Measurements from ENCODE around the gene KRT77.
"Not testable (repeated sequence)": the region's sequence is repeated elsewhere in the genome, so short reads cannot be mapped to it uniquely, and the experiment has no call there.

Gene KRT77

DNA sequence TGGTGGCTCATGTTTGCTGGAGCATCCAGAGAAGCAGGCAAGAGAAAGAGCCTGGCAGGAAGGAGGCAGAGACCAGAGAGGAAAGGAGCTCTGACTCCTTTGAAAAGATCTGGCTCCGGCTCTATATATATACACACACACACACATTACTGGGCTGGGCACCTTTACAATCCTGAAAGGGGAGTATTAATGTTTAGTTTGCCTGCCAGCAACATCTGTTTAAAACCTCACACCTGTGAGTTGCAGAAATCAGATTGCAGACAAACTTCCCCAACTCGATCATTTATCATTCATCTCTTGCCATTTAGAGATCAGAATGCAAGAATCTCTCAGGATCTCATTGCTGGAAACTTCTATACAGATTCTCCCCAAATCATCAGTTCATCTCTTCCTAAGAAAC lies at the start of gene KRT77:
TSS of gene KRT77 (minus strand) at position 101 of the 400 bp plus-strand sequence. CDS start at position 11, 90 bp downstream.
- DNase-seq (ENCODE audit: low spot score): no peak

DNA sequence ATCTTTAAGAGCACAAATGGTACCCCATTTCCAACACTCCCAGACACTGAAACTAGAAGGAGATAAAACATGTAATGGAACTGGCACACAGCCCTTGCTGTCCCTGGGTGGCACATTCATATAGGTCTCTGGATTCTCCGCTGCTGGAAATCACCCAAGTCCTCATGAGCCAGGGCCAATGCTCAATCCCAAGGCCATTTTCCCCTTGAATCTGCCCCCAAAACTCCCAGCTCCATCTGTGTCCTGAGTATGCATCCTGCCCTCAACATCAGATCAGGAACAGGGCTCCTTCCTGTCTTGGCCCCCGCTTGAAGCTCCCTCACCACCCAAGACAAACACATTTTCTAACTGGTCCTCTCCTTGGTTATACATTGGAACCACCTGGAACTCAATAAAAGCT lies 49.2 kb upstream of the KRT77 start:
- DNase-seq (ENCODE audit: low spot score): no peak

DNA sequence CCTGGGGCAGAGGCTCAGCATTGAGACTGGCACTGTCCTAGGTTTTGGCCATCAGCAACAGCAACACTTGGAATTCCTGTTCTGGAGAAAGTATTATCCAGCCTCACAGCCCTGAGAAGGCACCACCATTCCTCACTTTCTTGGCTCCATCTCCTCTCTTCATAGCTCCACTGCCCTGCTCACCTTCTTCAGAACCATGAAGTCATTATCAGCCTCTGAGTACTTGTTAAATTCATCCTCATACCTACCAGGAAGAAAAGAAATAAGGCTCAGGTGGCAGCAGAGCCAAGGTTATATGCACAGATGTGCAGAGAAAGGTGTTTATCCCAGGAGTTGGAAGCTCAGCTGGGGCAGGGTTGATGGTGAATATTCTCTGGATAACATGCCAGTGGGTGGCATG lies 48.5 kb upstream of the KRT77 start:
- no peak for DNase-seq (ENCODE audit: low spot score)

DNA sequence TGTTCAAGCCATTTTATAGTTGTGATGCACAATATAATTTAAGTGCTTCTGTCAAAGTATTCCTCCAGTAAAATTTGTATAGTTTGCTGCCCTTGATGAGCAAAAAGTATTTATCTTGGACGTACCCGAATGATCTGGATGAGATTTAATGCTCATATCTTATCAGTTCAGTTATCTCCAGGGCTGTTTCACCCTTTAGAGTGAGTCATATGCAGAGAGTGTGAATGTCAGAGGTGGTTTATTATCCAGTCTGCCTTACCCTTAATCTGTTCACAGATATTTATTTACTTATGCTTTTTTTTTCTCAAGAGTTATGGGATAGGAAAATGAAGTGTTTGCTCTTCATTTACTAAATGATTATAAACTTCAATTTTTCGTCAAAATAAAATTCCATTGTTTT lies 47.2 kb upstream of the KRT77 start:
- not testable (repeated sequence) for DNase-seq (ENCODE audit: low spot score)

DNA sequence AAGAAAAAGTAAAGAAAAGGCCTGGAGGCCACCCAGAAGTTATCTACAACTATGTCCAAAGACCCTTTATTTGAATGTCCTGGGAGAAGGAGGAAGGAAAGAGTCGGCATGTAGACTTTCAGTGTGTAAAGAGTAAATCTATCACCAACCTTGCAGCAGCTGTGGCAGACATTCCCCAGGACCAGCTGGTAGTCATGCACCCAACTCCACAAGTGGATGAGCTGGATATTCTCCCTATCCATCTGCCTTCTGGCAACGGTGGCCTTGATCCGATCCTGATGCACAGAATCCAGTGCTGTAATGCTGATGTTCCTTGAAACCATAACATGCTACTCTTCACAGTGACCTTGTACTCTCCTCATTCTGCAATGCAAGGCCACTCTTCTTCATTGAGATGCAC lies 46.5 kb upstream of the KRT77 start:
- no peak for DNase-seq (ENCODE audit: low spot score)

DNA sequence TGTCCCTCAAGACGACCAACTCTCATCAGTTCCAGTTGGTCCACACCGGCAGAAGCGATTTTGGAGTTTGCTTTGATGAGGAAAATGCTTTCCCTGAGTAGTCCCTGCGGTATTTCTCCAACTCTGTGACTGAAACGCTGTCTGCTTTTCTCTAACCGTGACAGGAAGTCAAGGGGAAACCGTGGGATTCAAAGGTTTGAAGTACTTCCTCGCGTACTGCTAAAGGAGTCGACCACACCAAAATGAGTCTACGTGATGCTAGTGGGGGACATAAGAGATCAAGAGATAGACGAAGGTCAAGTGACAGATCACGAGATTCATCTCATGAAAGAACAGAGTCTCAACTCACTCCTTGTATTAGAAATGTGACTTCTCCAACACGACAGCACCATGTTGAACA lies 45.3 kb upstream of the KRT77 start:
- DNase-seq (ENCODE audit: low spot score): no peak

DNA sequence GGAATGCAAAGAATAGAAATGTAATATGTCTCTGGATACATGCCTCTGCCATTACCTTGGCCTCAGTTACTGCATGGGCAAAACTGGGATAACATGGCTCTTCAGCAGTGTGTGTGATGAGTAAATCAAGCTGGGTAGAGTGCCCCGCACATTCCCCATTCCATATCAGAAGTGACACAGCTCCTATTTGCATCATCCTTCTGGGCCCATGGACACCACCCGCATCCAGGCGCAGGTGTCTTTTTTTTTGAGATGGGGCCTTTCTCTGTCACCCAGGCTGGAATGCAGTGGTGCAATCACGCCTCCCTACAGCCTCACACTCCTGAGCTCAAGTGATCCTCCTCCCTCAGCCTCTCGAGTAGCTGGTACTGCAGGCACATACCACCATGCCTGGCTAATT lies 42.2 kb upstream of the KRT77 start:
- DNase-seq (ENCODE audit: low spot score): no peak

DNA sequence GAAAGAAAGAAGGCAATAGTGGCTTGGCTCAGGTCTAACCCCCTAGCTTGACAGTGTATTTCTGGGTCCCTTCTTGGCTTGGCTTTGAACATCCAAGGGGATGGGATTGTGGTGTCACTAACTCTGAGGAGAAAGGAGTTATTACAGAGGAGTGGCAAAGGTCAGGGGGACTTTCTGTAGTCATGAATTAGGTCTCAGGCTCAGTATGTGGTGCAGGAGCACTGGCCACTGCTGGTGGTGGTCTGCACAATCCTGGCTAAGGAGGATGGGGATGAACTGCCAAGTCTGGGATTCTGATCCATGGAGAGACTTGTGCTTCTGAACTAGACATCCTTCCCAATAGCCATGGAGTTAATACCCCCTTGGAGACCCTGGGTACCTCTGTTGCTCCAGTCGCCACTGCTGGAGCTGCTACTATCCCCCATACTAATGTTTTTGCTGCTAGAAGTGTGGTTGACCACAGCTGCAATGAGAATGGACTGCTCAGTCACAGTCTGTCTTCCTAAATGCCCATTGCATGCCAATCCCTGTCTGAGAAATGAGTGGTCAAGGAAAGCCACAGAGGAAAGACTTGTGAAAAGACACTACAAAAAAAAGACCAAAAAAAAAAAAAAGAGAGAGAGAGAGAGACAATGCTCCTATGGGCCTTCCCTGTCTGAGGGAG lies 41.3 kb upstream of the KRT77 start:
- DNase-seq (ENCODE audit: low spot score): no peak

DNA sequence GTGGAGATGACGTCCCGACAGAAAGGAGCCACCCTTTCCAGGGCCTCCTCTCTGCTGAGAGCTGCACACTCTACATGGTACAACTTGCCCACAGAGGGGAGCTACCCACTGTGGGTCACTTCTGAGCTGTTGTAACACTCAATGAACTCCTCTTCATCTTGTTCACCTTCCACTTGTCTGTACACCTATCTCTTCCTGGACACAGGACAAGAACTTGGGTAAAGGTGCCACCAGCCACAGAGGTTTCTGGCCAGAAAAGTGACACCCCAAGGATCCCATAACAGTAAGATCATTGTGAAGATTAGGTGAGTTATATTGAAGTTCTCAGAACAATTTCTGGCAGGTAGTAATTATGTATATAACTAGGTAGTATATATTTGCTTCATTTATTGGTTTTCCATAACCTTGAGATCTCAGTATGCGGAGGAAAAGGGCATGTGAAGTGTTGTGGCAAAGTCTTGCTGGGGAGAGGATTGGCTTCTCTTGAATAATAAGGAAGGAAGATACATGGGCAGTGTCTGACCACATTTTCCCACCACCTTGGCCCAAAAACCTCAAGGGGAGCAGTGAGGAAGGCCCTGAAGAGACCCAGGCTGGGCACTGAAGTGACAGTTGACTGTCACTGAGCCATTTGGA lies 39.6 kb upstream of the KRT77 start:
- no peak for DNase-seq (ENCODE audit: low spot score)

DNA sequence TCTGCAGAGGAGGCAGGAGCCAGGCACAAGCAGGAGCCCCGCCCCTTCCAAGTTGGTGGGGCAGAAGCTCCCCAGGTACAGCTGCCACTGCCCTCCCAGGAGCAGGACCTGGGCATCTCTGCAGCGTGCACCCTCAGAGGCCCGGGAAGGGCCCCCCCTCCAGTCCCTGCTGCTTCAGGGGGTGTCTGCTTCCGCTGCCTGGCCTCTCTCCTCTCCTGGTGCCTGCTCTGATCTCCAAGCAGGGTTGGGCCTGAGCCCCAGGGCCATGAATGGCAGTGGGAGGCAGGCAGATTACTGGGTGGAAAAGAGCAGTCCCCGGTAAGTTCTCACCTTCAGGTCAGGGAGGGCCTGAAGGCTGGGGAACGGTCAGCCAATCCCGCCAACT lies 38.9 kb upstream of the KRT77 start:
- no peak for DNase-seq (ENCODE audit: low spot score)

DNA sequence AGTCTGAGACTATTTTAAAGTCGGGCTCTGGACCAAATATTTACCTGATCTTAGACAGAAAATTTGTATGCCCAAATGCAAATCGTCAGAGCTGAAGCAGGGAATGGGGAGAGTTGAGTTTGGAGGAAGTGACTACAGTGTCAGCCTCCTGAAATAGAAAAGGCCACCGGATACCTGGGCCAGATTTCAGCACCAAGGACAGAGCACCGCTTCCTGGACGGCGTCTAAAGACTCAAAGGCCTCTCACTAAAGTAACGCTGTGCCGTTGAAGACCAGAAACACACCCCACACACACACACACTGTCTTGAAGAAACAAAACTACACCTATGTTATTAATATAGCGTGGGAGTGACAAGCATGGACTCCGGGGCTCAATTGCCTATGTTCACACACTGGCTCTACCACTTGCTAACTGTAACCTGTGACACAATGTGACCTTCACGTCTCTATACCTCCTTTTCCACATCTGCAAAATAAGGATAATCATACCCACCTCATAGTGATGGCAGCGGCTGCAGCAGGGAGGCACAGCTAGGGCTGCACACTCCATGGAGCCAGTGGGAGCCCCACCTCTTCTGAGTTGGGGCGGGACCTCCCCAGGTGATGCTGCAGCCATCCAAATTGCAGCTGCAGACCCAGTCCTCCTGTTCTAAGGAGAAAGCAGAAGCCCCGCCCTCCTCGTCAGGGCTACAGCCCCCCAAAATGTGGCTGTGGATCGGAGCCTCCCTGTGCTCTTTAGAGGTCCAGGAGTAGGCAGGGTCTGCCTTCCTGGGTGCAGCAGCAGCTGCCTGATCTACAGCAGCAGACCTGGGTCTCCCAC lies 38.3 kb upstream of the KRT77 start:
- DNase-seq (ENCODE audit: low spot score): peak; percentile 61

DNA sequence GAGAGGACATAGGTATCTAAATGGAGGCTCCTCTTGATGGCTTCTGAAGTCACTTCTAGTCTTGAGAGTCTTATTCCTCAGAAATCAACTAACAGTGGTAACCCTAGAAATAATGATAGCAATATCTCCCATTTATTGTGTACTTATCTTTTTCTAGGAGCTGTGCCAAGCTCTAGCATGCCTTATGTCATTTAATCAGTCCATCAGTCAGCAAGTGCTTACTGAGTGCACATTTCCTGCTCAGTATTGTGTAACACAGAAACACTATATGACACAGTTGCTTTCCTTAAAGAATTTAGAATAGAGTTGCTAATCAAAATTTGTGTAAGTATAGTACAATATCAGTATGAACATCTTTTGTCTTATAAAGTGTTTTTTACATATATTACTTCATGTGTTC lies 37.3 kb upstream of the KRT77 start:
- no peak for DNase-seq (ENCODE audit: low spot score)

DNA sequence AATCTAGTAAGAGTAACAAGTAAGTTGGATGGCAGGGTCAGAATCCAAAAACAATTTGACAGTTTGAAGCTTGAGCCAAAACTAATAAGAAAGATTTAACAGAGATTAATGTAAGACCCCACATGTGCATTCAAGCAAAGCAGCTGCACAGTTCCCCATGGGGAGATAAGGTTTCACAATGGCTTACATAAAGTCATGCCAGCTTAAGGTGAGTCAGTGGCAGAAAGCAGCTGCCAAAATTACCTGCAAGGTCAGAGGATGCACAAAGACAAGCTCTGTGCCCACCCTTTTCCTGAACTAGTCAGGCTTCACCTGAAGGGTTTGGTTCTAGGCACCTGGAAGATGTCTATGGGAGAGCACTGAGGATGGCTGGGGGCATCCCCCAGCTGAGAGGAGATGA lies 36.6 kb upstream of the KRT77 start:
- no peak for DNase-seq (ENCODE audit: low spot score)

DNA sequence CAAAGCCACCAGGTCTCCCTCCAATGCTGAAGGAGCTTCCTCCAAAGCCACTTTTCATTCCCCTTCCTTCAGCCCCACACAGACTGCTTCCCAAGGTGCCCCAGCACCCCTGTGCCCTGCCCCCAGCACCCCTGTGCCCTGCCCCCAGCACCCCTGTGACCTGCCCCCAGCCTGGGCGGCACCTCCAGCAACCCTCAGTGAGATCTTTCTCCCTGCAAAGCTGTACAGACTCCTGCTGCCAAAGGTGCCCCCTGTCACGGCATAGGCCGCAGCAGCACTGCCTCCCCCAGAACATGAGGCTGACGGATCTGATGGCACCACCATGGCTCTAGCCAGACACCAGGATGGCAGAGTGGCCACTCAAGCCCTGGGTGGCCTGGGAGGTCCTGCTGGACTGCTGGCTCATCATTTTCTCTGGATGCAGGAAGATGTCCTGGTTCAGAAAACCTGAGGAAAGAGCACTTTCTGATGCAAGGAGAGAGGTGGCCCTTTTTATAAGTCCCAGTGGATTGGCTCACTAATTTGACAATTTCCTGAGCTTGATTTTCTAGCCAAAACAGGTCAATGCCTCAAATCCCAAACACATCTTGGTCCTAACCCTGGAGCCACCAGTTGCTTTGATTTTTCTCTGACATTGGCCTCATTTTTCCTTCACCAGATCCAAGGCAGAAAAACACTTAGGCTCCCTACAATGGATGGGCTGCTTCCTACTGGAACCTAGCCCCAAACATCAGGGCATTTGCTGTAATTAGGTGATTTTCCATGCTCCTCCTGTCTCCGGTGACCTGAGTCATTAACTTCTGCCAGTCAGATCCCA lies 32.7 kb upstream of the KRT77 start:
- no peak for DNase-seq (ENCODE audit: low spot score)

DNA sequence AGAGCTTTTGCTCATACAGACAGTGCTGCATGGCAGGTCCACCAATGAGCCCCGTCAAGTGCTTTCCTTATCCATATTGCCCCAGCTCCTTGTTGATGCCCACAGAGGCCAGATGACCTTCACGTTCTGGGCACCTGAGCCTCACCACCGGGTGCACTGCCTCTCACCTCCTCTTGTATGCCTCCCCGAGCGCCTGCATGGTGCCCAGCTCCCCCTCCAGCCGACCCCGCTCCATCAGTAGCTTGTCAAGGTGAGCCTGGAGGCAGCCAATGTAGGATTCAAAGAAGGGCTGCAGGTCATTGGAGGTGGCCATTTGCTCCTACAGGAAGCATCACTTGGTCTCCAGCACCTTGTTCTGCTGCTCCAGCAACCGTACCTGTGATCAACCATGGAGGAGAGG lies 31.8 kb upstream of the KRT77 start:
- no peak for DNase-seq (ENCODE audit: low spot score)

DNA sequence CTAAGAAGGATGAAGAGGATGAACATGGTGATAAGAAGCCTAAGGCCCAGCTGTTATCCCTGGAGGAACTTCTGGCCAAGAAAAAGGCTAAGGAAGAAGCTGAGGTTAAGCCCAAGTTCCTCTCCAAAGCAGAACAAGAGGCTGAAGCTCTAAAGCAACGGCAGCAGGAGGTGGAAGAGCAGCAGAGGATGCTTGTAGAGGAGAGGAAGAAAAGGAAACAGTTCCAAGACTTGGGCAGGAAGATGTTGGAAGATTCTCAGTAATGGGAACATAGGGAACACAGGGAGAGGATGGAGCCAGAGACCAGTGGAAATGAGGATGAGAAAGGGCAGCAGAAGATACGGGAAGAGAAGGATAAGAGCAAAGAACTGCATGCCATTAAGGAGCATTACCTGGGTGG lies 27.5 kb upstream of the KRT77 start:
- no peak for DNase-seq (ENCODE audit: low spot score)

DNA sequence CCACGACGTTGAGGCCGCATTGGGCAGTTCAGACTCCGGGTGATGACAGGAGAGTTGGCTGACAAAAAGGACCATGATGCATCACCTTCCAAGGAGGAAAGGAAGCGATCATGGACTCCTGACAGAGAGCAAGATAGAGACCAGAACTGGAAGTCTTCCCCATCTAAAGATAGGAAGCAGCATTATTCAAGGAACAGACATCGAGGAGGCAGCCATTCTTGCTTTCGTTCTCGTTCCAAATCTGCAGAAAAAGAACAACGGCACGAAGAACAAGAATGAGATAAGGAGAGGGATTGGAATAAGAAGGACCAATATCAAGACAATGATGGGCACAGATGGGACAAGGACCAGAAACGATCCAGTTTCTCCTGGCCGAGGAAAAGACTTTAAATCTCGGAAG lies 27.1 kb upstream of the KRT77 start:
- no peak for DNase-seq (ENCODE audit: low spot score)

DNA sequence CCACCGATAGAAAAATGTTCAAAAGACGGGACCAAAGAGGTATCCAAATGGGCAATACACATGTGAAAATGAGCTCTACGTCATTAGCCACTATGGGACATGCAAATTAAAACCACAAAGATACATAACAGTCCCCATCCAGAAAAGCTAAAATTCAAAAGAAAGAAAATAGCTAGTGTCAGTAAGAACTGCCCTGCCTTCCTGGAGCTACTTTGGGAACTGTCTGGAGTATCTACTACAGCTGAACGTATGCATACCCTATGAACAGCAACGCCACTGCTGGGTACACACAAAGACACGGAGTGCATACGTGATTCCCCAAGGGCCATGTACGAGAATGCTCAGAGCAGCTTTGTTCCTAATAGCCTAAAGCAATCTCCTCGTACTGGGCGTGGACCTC lies 25.8 kb upstream of the KRT77 start:
- no peak for DNase-seq (ENCODE audit: low spot score)

DNA sequence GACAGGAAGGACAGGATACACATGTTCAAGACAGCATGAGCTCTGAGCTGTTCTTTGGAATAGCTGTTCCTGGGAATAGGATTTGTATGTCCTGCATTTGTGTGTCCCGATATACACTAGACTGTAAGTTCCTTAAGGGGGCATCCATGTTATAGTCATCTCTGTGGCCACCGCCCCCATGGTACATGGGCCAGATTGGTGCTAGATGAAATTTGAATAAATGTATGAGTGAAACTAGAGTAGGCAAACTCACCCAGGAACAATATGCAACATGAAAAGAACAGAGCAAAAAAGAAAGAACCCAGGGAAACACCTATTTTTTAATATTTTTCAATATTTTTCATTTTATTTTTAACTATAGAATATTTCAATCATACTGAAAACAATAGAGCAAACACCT lies 25.1 kb upstream of the KRT77 start:
- DNase-seq (ENCODE audit: low spot score): no peak

DNA sequence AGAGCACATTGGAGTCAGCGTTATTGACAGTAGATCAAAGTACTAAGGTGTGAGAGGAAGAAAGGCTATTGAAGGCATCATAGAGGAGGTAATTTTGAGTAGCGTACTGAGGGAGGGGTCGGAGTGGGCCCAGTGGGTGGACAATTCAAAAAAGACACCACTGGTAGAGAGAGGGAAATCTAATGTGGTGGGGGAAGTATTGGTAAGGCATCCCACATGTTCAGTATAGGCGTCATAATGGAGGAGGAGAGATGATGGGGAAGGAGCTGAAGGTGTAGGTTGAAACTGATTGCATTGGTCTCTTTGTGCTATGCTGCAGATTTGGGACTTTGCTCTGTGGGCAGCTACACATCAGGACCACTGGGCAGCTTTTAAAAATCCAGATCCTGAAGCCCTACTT lies 23.7 kb upstream of the KRT77 start:
- no peak for DNase-seq (ENCODE audit: low spot score)

DNA sequence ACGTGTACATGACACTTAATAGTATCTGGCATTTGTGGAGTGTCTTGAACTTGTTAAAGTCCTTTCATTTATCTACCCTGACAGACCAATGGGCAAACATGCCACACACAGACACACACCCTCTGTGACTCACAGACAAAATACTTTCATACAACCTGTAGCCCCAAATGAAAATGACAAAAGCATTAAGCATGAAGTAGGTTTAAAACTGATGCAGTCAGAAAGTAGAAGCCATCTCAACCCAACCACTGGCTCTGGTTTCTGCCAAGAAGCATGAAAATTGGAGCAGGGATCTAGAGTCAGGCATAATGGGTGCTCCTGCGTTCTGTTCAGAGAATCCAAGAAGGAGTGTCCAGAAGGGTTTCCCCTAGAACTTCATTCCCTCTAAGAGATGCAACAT lies 23.1 kb upstream of the KRT77 start:
- no peak for DNase-seq (ENCODE audit: low spot score)

DNA sequence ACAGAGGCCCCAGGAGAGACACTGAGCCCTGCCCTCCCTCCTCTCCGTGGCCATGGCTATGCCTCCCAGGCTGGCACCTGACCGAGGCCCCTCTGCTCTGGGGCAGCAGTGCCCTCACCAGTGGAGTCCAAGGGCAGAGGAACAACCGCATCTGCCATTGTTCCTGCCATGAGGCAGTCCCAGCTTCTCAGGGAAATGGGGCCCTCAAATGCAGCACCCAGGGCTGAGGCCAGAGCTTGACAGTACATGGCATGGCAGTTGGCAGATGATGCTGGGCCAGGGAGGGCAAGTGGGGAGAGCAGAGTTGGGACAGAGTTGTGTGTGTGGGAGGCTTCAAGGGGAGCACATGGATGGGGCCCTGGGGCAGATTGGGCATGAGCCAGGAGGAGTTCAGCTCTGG lies 21.1 kb upstream of the KRT77 start:
- no peak for DNase-seq (ENCODE audit: low spot score)

DNA sequence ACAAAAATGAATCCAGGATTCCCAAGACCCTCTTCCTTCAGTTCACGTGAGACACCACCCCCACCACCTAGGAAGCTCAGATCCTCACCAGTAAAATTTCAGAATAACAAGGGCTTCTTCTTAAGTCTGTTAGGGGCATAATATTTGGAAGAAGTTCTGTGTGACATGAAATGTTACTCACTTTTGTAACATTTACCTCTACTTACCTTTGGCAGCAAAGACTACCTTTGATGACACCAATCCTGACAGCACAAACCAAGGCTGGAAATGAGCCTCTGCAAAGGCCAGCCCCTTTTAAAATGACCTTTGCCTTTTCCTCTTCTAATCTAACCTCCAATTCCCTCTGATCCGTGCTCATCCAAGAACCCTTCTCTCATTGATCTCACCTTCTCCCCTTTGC lies 19.4 kb upstream of the KRT77 start:
- no peak for DNase-seq (ENCODE audit: low spot score)
